Activated CD8-positive, alpha-beta memory T cell treated with anti-CD3 and anti-CD28 coated beads, Interleukin-2, amount 10 ng/mL, durations not matched to agents 7 days and 5 days (primary cell): ENCODE data around the gene GMPR. TPM values are rescaled to one million over a fixed set of nuclear protein-coding genes. Genes with fewer than 3 reads are reported as not detected.
"Not testable (repeated sequence)": the region's sequence is repeated elsewhere in the genome, so short reads cannot be mapped to it uniquely, and the experiment has no call there.

ENCODE experiments used
- ATAC-seq: fragments of 150-1000 bp; cut with Tn5 transposase; one replicate; pipeline ENCODE4 v1.10.0; 2021; ENCODE audit warnings: moderate library complexity
- CTCF ChIA-PET: fragments of 350-600 bp; sonication (Branson Sonifier 250); formaldehyde crosslinking; loops from one replicate; lab custom pipeline; 2021; ENCODE audit warnings: antibody characterized with exemption; lab: Charles Lee
- DNase-seq: peaks from one replicate; pipeline ENCODE4 v3.0.0-alpha.2; 2020
- H3K27ac Mint-ChIP-seq: one replicate; pipeline ENCODE4 v1.8.0; 2021; ENCODE audit warnings: mild to moderate bottlenecking, mixed read lengths
- H3K27me3 Mint-ChIP-seq: one replicate; pipeline ENCODE4 v1.8.0; 2021; ENCODE audit warnings: mixed read lengths
- H3K36me3 Mint-ChIP-seq: one replicate; pipeline ENCODE4 v1.8.0; 2021; ENCODE audit warnings: mild to moderate bottlenecking, mixed read lengths
- H3K4me1 Mint-ChIP-seq: one replicate; pipeline ENCODE4 v1.8.0; 2021; ENCODE audit warnings: mixed read lengths
- H3K4me3 Mint-ChIP-seq: one replicate; pipeline ENCODE4 v1.8.0; 2021; ENCODE audit warnings: mild to moderate bottlenecking, moderate library complexity, mixed read lengths
- H3K9me3 Mint-ChIP-seq: one replicate; pipeline ENCODE4 v1.8.0; 2022; ENCODE audit warnings: low read depth, mixed read lengths
- total RNA-seq, 2 experiments: library from RNA; stranded (reverse); gene quantifications; one replicate each; pipeline ENCODE4 v1.2.3, GENCODE V29; 2021

The GMPR gene
- total RNA-seq, 2 experiments from 2014 or later, result 11.8 to 13.1 TPM

DNA sequence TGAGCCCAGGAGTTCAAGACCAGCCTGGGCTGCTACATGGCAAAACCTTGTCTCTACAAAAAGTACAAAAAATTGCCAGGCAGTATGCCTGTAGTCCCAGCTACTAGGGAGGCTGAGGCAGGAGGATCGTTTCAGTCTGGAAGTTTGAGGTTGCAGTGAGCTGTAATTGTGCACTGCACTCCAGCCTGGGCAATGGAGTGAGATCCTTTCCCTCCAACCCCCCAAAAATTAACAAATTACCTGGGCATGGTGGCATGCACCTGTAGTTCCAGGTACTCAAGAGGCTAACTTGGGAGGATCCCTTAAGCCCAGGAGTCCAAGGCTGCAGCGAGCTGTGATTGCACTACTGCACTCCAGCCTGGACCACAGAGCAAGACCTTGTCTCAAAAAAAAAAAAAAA, 29.4 kb upstream of the GMPR start:
- ATAC-seq, result no peak
- CTCF ChIA-PET, result interaction anchor here (0.8 to 5.9 kb wide), 4 partner anchors 18 to 517 kb away, joined by 3 to 51 read pairs (median 4); no protein-coding TSS in a partner anchor
- H3K27ac Mint-ChIP-seq, result no peak overlapping the region

DNA sequence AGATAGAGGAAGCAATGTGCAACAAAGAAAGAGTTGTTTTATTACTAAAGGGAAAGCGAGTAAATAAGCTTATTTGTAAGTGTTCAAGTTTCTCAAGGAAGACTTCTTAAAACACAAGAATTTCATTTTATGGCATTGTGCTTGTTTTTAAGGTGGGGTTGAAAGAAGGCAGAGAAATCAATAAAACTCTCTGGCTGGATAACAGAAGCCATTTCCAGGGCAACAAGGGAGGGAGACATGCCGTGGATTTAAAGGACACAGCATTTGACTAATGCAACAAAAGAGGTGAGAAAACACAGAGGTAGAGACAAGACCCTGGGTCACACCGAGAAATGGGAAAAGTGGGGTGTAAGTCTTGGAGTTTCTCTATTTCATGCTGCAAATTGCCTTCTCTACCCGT, 28.8 kb upstream of the GMPR start:
- Mint-ChIP-seq H3K4me3 (no peak overlapping the region), H3K9me3 (no peaks in the 10 kb centered on the region), H3K4me1 (peaks cover 12% of the 10 kb centered on the region), H3K27ac (no peak overlapping the region), H3K36me3 (no peaks in the 10 kb centered on the region), H3K27me3 (peaks cover 46% of the 10 kb centered on the region)
- CTCF ChIA-PET, result interaction anchor here (0.8 to 1.2 kb wide), 3 partner anchors 9 to 26 kb away, joined by 3 read pairs; no protein-coding TSS in a partner anchor
- ATAC-seq, result no peak
- no peak for DNase-seq

More for the DNA sequence above, 29.4 kb upstream of the GMPR start:
- peaks cover 41% of the 10 kb centered on the region for H3K27me3 Mint-ChIP-seq
- no peaks in the 10 kb centered on the region for H3K36me3 Mint-ChIP-seq
- no peak overlapping the region for H3K4me3 Mint-ChIP-seq
- peaks cover 9% of the 10 kb centered on the region for H3K4me1 Mint-ChIP-seq
- no peaks in the 10 kb centered on the region for H3K9me3 Mint-ChIP-seq
- no peak for DNase-seq

DNA sequence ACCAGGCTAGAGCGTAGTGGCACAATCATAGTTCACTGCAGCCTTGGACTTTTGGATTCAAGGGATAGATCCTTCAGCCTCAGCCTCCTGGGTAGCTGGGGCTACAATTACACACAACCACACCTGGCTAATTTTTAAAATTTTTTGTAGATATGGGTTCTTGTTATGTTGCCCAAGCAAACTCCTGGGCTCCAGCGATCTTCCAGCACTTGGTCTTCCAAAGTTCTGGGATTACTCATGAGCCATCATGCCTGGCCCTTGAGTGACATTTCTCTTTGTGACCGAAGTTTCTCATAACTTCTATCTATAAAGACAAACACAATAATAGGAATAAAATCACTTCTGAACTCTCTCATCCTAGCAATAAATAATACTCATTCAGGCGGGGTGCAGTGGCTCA, 26.1 kb upstream of the GMPR start:
- no peak for ATAC-seq
- CTCF ChIA-PET, result no interaction called here
- H3K4me3 Mint-ChIP-seq, result no peak overlapping the region
- peaks cover 17% of the 10 kb centered on the region for H3K4me1 Mint-ChIP-seq
- DNase-seq, result no peak
- no peaks in the 10 kb centered on the region for H3K9me3 Mint-ChIP-seq
- no peak overlapping the region for H3K27ac Mint-ChIP-seq
- H3K36me3 Mint-ChIP-seq, result no peaks in the 10 kb centered on the region
- H3K27me3 Mint-ChIP-seq, result peaks cover 64% of the 10 kb centered on the region

DNA sequence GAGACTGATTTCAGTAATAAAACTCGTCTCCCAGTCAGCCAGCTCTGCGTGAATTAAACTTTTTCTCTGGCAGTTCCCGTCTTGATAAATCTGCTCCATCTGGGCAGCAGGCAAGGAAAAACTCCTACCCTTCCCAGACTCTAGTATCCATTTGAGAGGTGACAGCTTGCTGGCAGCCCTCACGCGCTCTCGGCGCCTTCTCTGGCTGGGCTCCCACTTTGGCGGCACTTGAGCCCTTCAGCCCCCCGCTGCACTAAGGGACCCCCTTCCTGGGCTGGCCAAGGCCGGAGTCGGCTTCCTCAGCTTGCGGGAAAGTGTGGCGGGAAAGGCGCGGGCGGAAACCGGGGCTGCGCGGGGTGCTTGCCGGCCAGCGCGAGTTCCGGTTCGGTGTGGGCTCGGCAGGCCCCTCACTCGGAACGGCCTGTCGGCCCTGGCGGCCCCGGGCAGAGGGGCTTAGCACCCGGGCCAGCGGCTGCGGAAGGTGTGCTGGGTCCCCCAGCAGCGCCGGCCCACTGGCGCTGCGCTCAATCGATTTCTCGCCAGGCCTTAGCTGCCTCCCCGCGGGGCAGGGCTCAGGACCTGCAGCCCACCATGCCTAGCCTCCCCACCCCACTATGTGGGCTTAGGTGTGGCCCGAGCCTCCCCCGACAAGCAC, 21.8 kb upstream of the GMPR start:
- Mint-ChIP-seq H3K4me1 (peaks cover 17% of the 10 kb centered on the region), H3K27me3 (peaks cover 59% of the 10 kb centered on the region), H3K4me3 (no peak overlapping the region), H3K9me3 (no peaks in the 10 kb centered on the region), H3K27ac (no peak overlapping the region), H3K36me3 (no peaks in the 10 kb centered on the region)
- ATAC-seq (no peak), DNase-seq (no peak)
- CTCF ChIA-PET, result interaction anchor here (0.8 to 1.8 kb wide), 2 partner anchors 11 to 34 kb away, joined by 3 to 6 read pairs; no protein-coding TSS in a partner anchor

DNA sequence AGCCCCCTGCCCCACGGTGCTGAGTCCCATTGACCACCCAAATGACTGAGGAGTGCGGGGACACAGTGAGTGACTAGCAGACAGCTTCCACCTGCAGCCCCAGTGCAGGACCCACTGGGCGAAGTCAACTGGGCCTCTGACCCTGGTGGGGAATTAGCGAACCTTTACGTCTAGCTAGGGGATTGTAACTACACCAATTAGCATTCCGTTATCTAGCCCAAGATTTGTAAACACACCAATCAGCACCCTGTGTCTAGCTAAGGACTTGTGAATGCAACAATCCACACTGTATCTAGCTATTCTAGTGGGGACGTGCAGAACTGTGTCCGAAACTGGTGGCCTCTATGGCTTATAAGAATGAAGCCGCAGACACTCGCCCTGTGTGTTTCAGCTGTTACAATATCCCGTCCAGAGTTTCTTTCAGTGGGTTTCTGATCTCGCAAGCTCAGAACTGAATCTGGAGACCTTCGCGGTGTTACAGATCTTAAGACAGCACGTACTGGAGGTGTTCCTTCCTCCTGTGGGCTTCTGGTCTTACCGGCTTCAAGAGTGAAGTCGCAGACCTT, 21.1 kb upstream of the GMPR start:
- ATAC-seq (no peak), DNase-seq (no peak)
- no peaks in the 10 kb centered on the region for H3K36me3 Mint-ChIP-seq
- no peaks in the 10 kb centered on the region for H3K9me3 Mint-ChIP-seq
- CTCF ChIA-PET, result interaction anchor here (0.8 to 1.8 kb wide), 2 partner anchors 12 to 34 kb away, joined by 3 to 6 read pairs; no protein-coding TSS in a partner anchor
- peaks cover 53% of the 10 kb centered on the region for H3K27me3 Mint-ChIP-seq
- no peak overlapping the region for H3K4me3 Mint-ChIP-seq
- no peak overlapping the region for H3K27ac Mint-ChIP-seq
- H3K4me1 Mint-ChIP-seq, result peaks cover 17% of the 10 kb centered on the region

DNA sequence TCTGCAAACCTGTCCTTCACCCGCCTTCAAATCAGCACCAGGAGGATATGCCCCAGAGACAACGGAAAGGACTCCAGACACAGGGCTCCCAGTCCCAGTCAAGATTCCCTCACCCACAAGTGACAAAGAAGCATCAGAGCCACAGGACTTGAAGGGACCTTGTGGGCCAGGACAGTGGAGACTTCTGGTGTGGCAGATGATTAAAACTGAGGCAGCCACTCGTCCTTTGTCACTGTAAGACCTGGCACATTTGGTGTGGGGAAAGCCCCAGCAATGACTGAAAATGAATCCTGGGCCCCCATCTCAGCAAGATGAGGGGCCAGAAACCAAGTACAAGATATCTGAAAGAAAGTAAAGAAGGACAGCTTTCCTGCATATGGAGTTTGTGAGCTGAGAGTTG, 15.6 kb upstream of the GMPR start:
- H3K36me3 Mint-ChIP-seq, result no peaks in the 10 kb centered on the region
- no peak overlapping the region for H3K4me3 Mint-ChIP-seq
- ATAC-seq (no peak), DNase-seq (no peak)
- H3K27ac Mint-ChIP-seq, result no peak overlapping the region
- H3K9me3 Mint-ChIP-seq, result no peaks in the 10 kb centered on the region
- CTCF ChIA-PET, result interaction anchor here (1.6 kb wide), 1 partner anchor 580 kb away, joined by 3 read pairs; no protein-coding TSS in a partner anchor
- peaks cover 35% of the 10 kb centered on the region for H3K27me3 Mint-ChIP-seq
- peaks cover 3% of the 10 kb centered on the region for H3K4me1 Mint-ChIP-seq

DNA sequence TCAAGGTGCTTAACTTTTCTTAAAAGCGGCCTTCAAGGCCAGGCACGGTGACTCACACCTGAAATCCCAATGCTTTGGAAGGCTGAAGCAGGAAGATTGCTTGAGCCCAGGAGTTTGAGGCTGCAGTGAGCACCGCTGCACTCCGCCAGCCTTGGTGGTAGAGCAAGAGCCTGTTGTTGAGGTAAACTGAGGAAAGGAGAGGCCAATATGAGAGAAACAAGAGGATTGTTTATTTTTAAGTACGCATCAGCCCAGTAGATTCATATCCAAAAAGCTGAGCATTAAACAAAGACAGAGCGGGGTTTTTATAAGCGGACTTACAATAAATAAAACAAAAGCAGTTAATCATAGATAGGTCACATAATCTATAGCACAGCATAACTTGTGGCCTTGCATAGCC, 15.0 kb upstream of the GMPR start:
- peaks cover 34% of the 10 kb centered on the region for H3K27me3 Mint-ChIP-seq
- CTCF ChIA-PET, result interaction anchor here (1.6 kb wide), 1 partner anchor 581 kb away, joined by 3 read pairs; no protein-coding TSS in a partner anchor
- H3K4me1 Mint-ChIP-seq, result peaks cover 3% of the 10 kb centered on the region
- ATAC-seq (no peak), DNase-seq (no peak)
- H3K9me3 Mint-ChIP-seq, result no peaks in the 10 kb centered on the region
- no peak overlapping the region for H3K27ac Mint-ChIP-seq
- H3K4me3 Mint-ChIP-seq, result no peak overlapping the region
- no peaks in the 10 kb centered on the region for H3K36me3 Mint-ChIP-seq

DNA sequence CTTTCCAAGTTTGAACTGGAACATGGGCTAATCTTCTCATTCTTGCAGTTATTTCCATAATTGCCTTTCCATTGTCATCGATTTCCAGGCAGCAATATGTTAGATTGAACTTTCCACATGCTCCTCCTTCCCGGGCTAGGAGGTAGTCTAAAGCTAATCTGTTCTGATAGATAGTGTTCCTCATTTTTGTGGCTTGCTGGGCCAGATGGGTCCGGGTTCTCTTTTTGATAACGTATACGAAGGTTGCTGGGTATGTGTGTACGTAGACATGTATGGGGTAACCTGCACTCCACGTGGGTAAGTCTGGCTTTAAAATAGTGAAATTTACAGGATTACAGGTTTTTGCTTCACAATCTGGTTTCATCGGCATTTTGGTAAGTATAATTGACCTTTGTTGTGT, 14.0 kb upstream of the GMPR start:
- peaks cover 3% of the 10 kb centered on the region for H3K4me1 Mint-ChIP-seq
- CTCF ChIA-PET, result no interaction called here

DNA sequence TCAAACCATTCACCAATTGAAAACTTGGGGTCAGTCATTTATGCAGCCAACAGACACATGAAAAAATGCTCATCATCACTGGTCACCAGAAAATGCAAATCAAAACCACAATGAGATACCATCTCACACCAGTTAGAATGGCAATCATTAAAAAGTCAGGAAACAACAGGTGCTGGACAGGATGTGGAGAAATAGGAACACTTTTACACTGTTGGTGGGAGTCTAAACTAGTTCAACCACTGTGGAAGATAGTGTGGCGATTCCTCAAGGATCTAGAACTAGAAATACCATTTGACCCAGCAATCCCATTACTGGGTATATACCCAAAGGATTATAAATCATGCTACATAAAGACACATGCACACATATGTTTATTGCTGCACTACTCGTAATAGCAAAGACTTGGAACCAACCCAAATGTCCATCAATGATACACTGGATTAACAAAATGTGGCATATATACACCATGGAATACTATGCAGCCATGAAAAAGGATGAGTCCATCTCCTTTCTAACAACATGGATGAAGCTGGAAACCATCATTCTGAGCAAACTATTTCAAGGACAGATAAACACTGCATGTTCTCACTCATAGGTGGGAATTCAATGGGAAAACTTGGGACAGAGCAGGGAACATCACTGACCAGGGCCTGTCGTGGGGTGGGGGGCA, 13.2 kb upstream of the GMPR start:
- H3K27ac Mint-ChIP-seq, H3K36me3 Mint-ChIP-seq, H3K9me3 Mint-ChIP-seq, DNase-seq, ATAC-seq, H3K4me1 Mint-ChIP-seq, CTCF ChIA-PET, H3K4me3 Mint-ChIP-seq: not testable (repeated sequence)
- peaks cover 24% of the 10 kb centered on the region for H3K27me3 Mint-ChIP-seq

More for the DNA sequence above, 14.0 kb upstream of the GMPR start:
- Mint-ChIP-seq H3K4me3 (no peak overlapping the region), H3K27me3 (peaks cover 24% of the 10 kb centered on the region), H3K27ac (no peak overlapping the region), H3K9me3 (no peaks in the 10 kb centered on the region), H3K36me3 (no peaks in the 10 kb centered on the region)
- DNase-seq (no peak), ATAC-seq (no peak)

DNA sequence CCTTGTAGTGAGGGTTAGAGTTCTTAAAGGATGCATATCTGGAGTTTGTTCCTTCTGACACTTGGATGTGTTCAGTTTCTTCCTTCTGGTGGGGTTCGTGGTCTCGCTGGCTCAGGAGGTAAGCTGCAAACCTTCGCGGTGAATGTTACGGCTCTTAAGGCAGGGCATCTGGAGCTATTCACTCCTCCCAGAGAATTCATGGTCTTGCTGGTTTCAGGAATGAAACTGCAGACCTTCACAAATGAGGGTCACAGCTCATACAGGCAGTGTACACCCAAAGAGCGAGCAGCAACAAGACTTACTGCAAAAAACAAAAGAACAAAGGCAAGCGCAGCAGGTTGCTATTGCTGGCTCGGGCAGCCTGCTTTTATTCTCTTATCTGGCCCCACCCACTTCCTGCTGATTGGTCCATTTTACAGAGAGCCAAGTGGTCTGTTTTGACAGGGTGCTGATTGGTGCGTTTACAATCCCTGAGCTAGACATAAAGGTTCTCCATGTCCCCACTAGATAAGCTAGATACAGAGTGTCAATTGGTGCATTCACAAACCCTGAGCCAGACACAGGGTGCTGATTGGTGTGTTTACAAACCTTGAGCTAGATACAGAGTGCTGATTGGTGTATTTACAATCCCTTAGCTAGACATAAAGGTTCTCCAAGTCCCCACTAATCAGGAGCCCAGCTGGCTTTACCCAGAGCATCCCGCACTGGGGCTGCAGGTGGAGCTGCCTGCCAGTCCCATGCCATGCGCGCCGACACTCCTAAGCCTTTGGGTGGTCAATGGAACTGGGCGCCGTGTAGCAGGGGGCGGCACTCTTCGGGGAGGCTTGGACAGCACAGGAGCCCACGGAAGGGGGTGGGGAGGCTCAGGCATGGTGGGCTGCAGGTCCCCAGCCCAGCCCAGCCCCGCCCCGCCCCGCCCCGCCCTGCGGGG, 12.0 kb upstream of the GMPR start:
- H3K27me3 Mint-ChIP-seq, result peaks cover 24% of the 10 kb centered on the region
- not testable (repeated sequence) for H3K4me3 Mint-ChIP-seq, ATAC-seq, H3K4me1 Mint-ChIP-seq, H3K36me3 Mint-ChIP-seq, H3K9me3 Mint-ChIP-seq, DNase-seq, H3K27ac Mint-ChIP-seq
- CTCF ChIA-PET, result interaction anchor here (1.0 kb wide), 1 partner anchor 18 kb away, joined by 3 read pairs; no protein-coding TSS in a partner anchor

DNA sequence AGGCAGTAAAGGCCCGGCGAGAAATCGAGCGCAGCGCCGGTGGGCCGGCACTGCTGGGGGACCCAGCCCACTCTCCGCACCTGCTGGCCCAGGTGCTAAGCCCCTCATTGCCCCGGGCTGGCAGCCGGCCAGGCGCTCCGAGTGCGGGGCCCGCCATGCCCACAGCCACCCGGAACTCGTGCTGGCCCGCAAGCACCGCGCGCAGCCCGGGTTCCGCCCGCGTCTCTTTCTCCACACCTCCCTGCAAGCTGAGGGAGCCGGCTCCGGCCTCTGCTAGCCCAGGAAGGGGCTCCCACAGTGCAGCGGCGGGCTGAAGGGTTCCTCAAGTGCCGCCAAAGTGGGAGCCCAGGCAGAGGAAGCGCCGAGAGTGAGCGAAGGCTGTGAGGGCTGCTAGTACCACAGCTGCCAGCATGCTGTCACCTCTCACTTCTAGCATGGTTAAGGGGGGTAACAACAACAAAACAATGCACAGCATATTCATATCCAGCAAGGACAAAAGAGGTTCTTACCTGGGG, 11.3 kb upstream of the GMPR start:
- H3K36me3 Mint-ChIP-seq, result no peaks in the 10 kb centered on the region
- ATAC-seq, result no peak
- no peak overlapping the region for H3K27ac Mint-ChIP-seq
- peaks cover 3% of the 10 kb centered on the region for H3K4me1 Mint-ChIP-seq
- no peak for DNase-seq
- H3K27me3 Mint-ChIP-seq, result peaks cover 25% of the 10 kb centered on the region
- CTCF ChIA-PET, result interaction anchor here (1.0 to 1.1 kb wide), 2 partner anchors 13 to 19 kb away, joined by 3 read pairs; no protein-coding TSS in a partner anchor
- H3K9me3 Mint-ChIP-seq, result no peaks in the 10 kb centered on the region
- no peak overlapping the region for H3K4me3 Mint-ChIP-seq

DNA sequence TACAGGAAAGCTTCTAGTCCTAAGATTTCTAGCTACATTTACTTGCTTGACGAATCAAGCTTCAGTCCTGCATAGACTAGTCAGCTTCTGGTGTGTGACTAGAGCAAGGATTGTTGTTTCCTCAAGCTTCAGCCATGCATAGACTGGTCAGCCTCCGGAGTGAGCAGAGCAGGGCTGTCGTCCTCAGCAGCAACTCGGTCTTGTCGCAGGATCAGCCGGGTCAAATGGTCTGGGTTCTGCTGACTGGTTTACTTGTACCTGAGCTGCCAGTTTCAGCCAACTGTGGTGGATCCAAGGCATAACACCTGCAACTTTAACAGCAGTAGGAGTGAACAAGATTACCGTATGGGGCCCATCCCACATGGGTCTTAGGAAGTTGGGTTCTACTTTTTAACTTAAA, 10.8 kb upstream of the GMPR start:
- Mint-ChIP-seq H3K4me3 (no peak overlapping the region), H3K4me1 (peaks cover 3% of the 10 kb centered on the region)
- CTCF ChIA-PET, result interaction anchor here (1.0 to 1.1 kb wide), 2 partner anchors 12 to 19 kb away, joined by 3 read pairs; no protein-coding TSS in a partner anchor

More for the DNA sequence above, 10.8 kb upstream of the GMPR start:
- Mint-ChIP-seq H3K36me3 (no peaks in the 10 kb centered on the region), H3K27me3 (peaks cover 30% of the 10 kb centered on the region), H3K9me3 (no peaks in the 10 kb centered on the region), H3K27ac (no peak overlapping the region)
- ATAC-seq (no peak), DNase-seq (no peak)
